ENCODE data around the gene SPAG9. TPM values are rescaled to one million over a fixed set of nuclear protein-coding genes. Genes with fewer than 3 reads are reported as not detected.

The SPAG9 gene
- total RNA-seq, 6 experiments from 2014 or later = 35.2 to 49.7 (median 43.3) TPM

GRCh38 chr17:50952013-50952412, 168.7 kb downstream of the SPAG9 start:
- intact Hi-C loops (cut with DNase I) = loop anchor here in 1 of 2 donors (5.0 to 10.0 kb wide), 2 partner anchors 100 to 167 kb away; no protein-coding TSS in a partner anchor
- Histone ChIP-seq H3K9me3 (no peaks in the 10 kb centered on the region), H3K4me1 (peaks cover 0 to 44% (median 26%) of the 10 kb centered on the region in 4 donors), H3K27me3 (no peaks in the 10 kb centered on the region), H3K36me3 (no peaks in the 10 kb centered on the region), H3K4me3 (no peak overlapping the region), H3K27ac (no peak overlapping the region)
- WGBS (ENCODE audit: insufficient coverage, low coverage, low lambda C conversion rate, missing lambda C conversion rate) = no CpG with 5 or more reads among the region's 5 CpGs
- TF ChIP-seq CTCF (IDR thresholded peaks at IDR 0.05) = no peak
- no peak for TF ChIP-seq POLR2A (IDR thresholded peaks at IDR 0.05)
- DNase-seq (peak in 1 of 3 donors; percentile 68), ATAC-seq (no peak)

- H3K9me3 ChIP-seq = no peaks in the 10 kb centered on the region
- TF ChIP-seq CTCF (IDR thresholded peaks at IDR 0.05) = peak; percentile 77 to 88 (median 80)
- peak; percentile 60 for TF ChIP-seq POLR2A (IDR thresholded peaks at IDR 0.05)
- H3K4me3 ChIP-seq = peak overlapping the region in 1 of 3 donors; percentile 31
- ATAC-seq (peak; percentile 78 to 85 (median 82)), DNase-seq (peak; percentile 81 to 95 (median 90))
- no peaks in the 10 kb centered on the region for H3K36me3 ChIP-seq
- H3K27me3 ChIP-seq = no peaks in the 10 kb centered on the region
- H3K4me1 ChIP-seq = peaks cover 0 to 46% (median 30%) of the 10 kb centered on the region in 4 donors
- intact Hi-C loops (cut with DNase I) = loop anchor here (5.0 to 10.0 kb wide), 4 partner anchors 83 to 165 kb away; partner anchors contain the start of gene TOB1 (in 1 of the 2)
- H3K27ac ChIP-seq = peak overlapping the region; percentile 86 to 99 (median 91)
- WGBS (ENCODE audit: insufficient coverage, low coverage, low lambda C conversion rate, missing lambda C conversion rate) = 11% methylated on average over 11 of the region's 26 CpGs
These were observed 170.4 kb downstream of the SPAG9 start for GRCh38 chr17:50949989-50950877.

DNA sequence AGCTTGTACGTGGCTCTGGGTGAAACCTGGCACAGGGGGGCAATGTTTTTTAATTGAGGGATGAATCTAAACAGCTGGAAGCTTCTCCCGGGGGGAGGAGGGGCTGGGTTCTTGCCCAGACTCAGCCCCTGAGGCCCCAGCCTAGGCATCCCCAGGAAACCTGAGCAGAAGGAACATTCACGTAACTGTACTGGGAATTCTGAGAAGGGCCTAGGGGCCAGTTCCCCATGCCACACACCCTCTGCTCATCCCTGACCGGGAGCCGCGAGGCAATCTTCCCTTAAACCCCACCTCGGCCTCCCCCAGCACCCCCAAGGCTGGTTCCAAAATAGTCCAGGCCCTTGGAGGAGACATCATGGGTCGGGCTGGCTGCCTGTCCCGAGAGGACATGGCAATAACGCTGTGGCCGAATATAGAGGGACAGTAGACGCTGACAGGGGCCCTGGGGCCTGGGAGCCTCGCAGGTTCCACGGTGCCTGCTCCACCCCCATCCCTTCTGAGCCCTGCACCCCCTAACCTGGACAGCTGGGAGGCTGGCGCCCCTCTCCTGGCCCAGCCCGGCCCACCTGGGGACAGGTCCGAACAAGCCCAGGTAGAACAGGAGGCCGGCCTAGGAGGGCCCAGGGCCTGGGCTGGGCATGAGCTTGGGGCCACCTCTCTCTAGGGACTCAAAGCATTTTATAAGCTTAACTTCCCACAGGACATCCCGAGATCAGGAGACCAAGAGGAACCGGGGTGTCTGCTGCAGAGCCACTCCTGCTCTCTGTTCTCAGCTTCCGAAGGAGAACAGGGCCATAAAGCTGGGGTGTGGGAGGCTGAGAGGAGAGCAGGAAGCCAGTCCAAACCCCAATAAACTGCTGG, 171.3 kb downstream of the SPAG9 start:
- ATAC-seq (peak in 1 of 4 donors; percentile 3), DNase-seq (peak in 1 of 3 donors; percentile 57)
- Histone ChIP-seq H3K27ac (peak overlapping the region; percentile 86 to 99 (median 91)), H3K36me3 (no peaks in the 10 kb centered on the region), H3K4me3 (peak overlapping the region in 1 of 3 donors; percentile 31), H3K4me1 (peaks cover 0 to 51% (median 30%) of the 10 kb centered on the region in 4 donors), H3K9me3 (no peaks in the 10 kb centered on the region), H3K27me3 (no peaks in the 10 kb centered on the region)
- TF ChIP-seq POLR2A (IDR thresholded peaks at IDR 0.05) (no peak), CTCF (IDR thresholded peaks at IDR 0.05) (no peak)
- 30% methylated on average over 5 of the region's 21 CpGs for WGBS (ENCODE audit: insufficient coverage, low coverage, low lambda C conversion rate, missing lambda C conversion rate)
- intact Hi-C loops (cut with DNase I) = loop anchor here (5.0 kb wide), 2 partner anchors 82 to 87 kb away; partner anchors contain the start of gene TOB1 (in 1 of the 2)

- H3K27me3 ChIP-seq = no peaks in the 10 kb centered on the region
- intact Hi-C loops (cut with DNase I) = loop anchor here (5.0 kb wide), 2 partner anchors 81 to 86 kb away; partner anchors contain the start of gene TOB1 (in 1 of the 2)
- H3K9me3 ChIP-seq = no peaks in the 10 kb centered on the region
- peaks cover 0 to 51% (median 32%) of the 10 kb centered on the region in 4 donors for H3K4me1 ChIP-seq
- no peak for TF ChIP-seq POLR2A (IDR thresholded peaks at IDR 0.05)
- TF ChIP-seq CTCF (IDR thresholded peaks at IDR 0.05) = no peak
- 95% methylated on average over 13 of the region's 13 CpGs for WGBS (ENCODE audit: insufficient coverage, low coverage, low lambda C conversion rate, missing lambda C conversion rate)
- H3K27ac ChIP-seq = peak overlapping the region; percentile 86 to 99 (median 91)
- DNase-seq = peak in 1 of 3 donors; percentile 31
- no peak for ATAC-seq
- H3K4me3 ChIP-seq = no peak overlapping the region
- no peaks in the 10 kb centered on the region for H3K36me3 ChIP-seq
These were observed 172.0 kb downstream of the SPAG9 start for GRCh38 chr17:50948711-50949110.
